GM10266 (cell line): ENCODE data around the gene CYP2W1.

ENCODE experiments used
- DNase-seq: peaks from one replicate; pipeline ENCODE4 v3.0.0; 2012; ENCODE audit errors: extremely low spot score
- CTCF ChIP-seq: IDR thresholded peaks from 2 replicates; pipeline ENCODE4 v1.5.1; 2012; ENCODE audit warnings: mild to moderate bottlenecking, low read depth; ENCODE audit not compliant: control insufficient read depth, insufficient read depth; ENCODE audit errors: missing control alignments

The CYP2W1 gene

GRCh38 chr7:966291-967069, 16.5 kb upstream of the CYP2W1 start:
- no peak for TF ChIP-seq CTCF
- no peak for DNase-seq

DNA sequence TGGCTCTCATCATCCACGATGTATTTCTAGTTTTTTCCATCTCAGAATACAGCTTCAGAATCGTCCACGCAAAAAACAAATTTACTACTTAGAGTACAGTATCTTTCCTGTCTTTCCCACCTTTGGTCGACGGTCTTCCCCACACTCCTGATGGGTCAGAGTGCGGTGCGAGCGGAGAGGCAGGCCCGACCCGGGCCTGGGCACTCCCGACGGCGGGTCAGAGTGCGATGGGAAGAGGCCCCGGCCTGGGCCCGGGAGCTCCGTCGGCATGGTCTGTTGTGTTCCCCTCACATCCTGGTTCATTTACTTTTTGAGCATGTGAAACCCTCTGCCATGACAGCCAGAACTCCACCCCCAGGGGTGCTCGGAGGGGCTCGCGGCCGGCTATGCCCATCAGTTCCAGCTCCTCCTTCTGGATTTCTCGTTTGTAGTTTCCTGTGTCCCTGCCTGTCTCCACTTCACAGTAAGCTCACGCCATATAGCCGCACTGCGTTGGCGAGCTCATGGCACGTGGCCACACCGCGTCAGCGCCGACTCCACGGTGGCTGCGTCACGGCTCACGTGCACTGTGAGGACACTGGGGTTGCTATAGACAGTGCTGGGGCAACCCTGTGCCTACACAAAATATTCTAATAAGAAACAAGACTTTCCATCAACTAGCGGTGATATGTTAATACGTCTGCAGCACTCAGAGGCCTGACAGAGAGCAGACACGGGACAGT, 15.5 kb upstream of the CYP2W1 start:
- no peak for TF ChIP-seq CTCF
- no peak for DNase-seq

DNA sequence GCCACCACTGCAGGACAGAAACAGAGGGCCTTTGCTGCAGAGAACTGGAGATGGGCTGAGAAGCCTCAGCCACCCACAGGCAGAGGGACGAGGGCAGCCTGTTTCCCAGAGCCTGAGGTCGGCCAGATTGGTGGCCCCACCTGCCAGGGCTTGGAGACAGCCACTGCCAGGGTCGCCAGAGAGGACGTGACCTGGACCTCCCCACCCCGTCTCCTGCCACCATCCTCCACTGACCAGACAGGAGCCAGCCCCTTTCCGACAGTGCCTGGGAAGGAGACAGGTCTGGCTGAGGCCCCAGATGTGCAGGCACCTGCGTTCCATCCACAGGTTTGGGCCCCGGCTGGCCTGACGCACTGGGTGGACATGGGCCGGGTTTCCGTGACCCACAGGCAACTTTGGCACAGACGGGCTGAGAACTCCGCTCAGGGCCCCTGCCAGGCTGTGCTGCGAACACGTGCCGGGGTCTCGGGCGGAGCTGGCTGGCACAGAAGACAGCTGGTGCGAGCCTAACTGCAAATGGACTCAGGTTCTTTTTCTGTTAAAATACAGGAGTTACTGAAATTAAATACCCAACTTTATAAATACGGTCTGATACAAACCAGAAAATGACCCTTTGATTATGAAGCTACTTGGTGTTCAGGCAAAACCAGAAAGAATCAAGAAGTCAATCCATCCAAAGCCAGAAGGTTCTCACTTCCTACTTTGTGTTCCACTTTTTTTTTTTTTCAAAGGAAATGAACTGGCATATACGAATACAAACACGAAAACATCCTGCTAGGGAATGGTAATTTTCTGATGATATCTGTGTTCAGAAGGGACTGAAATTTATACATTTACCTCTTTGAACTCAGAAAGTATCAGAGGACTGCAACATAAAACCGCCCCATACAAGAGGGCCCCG, 14.5 kb upstream of the CYP2W1 start:
- DNase-seq = no peak
- no peak for TF ChIP-seq CTCF

DNA sequence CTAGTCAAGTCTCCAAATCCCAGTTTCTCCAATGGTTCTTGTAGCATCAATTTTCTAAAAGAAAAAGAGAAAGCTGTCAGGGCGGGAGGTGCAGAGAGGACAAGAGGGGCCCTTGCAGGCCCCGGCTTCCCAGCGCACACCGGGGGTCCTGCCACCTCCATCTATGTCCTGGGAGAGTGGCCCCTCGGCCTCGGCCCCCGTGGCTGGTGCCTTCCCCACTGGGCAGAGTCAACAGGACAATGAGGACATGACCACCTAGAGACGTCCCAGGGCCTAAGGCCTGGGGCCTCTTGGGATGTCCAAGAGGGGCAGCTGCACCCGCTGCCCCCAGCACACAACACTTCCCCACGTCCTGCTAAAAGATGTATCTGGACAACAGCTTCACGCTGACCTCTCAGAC, 13.6 kb upstream of the CYP2W1 start:
- no peak for TF ChIP-seq CTCF

DNA sequence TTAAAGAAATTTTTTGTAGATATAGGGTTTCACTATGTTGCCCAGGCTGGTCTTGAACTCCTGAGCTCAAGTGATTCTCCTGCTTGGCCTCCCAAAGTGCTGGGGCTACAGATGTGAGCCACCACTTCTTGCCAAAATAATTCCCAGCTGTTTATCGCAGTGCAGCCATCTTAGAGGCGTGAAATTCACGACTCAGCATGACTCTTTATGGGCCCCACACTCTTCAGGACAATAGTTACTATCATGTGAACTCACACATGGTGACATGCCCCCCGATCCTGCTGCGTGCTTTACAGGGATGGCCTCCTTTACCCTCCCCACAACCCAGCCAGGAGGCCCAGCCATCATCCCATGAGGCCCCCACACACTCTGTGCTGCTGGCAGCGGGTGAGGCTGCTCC, 12.2 kb upstream of the CYP2W1 start:
- no peak for TF ChIP-seq CTCF
- DNase-seq = no peak

More for the DNA sequence above, 13.6 kb upstream of the CYP2W1 start:
- DNase-seq = no peak

- TF ChIP-seq CTCF = no peak
- no peak for DNase-seq
Observed at GRCh38 chr7:972110-972509, 10.9 kb upstream of the CYP2W1 start.
